UCSD-AML1 (cell line): ENCODE data around the gene TET2.
"Not testable (repeated sequence)": the region's sequence is repeated elsewhere in the genome, so short reads cannot be mapped to it uniquely, and the experiment has no call there.

Experiments
- DNase-seq: peaks from one replicate; lab custom pipeline; 2025; ENCODE audit not compliant: unreplicated experiment; lab: John Stamatoyannopoulos, UW

The TET2 gene

DNA sequence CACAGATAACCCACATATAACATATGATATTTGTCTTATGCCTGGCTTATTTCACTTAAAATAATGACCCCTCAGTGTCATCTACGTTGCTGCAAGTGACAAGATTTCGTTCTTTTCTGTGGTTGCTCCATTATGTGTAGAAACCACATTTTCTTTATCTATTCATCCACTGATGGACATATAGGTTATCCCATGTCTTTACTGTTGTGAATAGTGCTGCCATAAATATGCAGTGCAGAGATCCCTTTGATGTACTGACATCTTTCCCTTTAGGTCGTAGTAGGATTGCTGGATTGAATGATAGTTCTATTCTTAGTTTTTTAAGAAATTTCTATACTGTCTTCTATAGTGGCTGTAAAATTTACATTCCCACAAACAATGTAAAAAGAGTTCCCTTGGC, 135.8 kb downstream of the TET2 start:
- no peak for DNase-seq

DNA sequence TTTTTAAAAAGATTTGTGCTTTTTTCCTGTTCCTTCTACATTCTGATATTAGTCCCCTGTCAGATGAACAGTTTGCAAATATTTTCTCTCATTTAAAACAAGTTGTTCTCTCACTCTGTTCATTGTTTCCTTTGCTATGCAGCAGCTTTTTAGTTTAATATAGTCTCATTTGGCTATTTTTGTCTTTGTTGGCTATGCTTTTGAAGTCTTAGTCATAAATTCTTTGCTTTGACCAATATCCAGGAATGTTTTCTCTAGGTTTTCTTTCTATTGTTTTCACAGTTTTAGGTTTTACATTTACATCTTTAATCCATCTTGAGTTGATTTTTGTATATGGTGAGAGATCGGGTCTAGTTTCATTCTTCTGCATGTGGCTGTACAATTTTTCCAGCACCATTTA, 136.8 kb downstream of the TET2 start:
- DNase-seq: no peak

DNA sequence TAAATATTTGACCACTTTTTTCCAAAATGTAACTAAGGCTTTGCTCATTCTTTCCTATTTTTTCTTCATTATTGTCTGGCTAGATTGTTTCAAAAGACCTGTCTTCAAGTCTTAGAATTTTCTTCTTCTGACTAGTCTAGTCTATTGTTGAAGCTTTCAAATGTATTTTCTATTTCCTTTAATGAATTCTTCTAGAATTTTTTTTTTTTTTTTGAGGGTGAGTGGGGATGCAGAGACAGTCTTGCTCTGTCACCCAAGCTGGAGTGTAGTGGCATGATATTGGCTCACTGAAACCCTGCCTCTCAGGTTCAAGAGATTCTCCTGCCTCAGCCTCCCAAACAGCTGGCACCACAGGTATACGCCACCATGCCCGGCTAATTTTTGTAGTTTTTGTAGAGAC, 141.4 kb downstream of the TET2 start:
- DNase-seq: no peak

DNA sequence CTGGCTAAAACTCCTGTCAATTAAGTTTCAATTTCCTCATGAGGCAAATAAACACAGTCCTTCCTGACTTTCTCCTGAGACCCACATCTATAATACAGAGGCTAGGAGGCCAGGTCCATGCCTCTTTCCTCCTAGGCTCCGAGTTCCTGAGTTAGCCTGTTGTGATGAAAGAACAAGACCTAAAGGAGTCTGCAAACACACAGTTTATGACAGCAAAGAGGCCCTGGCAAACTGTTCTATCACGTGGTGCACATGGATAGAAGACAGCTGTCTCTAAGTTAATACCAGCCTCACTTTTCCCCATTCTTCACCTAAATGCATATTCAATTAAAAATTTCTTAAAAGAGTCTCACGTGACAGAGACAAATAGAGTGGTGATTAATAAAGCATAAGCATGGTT, 145.2 kb downstream of the TET2 start:
- no peak for DNase-seq

GRCh38 chr4:105293360-105293759, 146.7 kb downstream of the TET2 start:
- DNase-seq: no peak

- no peak for DNase-seq
Observed at GRCh38 chr4:105296672-105297071, 150.0 kb downstream of the TET2 start.

GRCh38 chr4:105299027-105299426, 152.4 kb downstream of the TET2 start:
- not testable (repeated sequence) for DNase-seq

- no peak for DNase-seq
Observed at GRCh38 chr4:105304085-105304484, 157.4 kb downstream of the TET2 start.

DNA sequence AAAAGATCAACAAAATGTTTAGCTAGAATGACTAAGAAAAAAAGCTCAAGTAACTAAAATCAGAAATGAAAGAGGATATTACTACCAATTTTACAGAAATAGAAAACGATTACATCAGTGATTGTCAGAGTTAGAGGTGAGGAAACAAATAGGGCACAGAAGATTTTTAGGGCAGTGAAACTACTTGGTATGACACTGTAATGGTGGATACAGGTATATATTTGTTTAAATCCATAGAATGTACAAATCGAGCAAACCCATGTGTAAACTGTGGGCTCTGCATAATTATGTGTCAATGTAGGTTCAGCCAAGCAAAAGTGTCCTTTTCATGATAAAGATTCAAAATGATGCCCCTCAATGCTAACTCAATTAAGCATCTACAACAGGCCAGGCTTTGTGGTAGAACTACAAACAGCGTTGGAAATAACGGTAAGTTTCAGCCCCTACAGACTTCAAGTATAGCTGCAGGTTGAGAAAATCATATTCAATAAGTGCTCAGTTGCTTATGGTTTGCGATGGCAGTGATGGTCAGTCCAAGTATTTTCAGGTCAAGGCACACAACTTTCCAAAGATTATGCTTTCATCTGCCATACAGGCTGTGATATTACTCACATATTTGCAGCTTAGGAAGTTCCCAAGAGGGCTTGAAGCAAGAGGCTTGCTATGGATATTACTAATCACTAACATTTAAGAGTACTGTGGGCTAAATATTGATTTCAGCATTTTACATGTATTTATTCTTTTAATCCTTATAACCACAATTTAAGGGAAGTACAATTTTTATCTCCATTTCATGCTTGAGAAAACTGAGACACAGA, 158.6 kb downstream of the TET2 start:
- DNase-seq: no peak

- DNase-seq: no peak
Observed at GRCh38 chr4:105306158-105306781, 159.6 kb downstream of the TET2 start.

DNA sequence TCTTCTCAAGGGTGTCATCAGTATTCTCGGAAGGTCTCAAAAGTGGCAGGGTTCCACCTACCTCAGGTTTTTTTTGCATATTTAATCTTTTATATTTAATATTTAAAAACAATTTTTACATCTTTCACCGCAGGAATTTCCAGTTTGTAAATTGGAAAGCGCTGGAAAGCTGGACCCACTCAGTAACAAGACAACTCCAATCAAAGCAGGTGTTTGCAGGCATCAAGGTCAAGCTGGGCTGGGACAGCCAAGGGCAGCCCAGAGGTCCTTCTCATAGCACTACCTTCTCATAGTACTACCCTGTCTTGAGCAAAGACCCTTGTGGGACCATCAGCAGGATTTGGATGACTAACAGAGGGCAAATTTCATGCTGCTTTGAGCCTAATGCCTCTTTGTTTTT, 160.1 kb downstream of the TET2 start:
- no peak for DNase-seq

DNA sequence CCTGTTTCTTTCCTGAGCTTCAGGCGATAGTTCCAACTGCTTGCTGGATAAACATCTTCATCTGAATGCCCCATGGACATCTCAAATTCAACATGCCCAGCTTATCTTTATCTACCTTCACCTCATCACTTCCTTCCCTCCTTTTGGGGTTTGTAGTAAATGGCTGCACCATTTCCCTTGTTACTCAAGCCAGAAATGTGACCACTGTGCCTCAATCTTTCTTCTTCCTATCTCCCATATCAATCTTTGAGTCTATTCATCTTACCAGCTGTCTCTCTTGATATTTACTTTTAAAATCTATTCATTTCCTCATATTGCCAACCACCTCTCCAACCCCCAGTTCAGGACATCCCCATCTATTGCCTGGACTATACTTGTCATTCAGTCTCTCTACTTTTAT, 171.8 kb downstream of the TET2 start:
- no peak for DNase-seq

DNA sequence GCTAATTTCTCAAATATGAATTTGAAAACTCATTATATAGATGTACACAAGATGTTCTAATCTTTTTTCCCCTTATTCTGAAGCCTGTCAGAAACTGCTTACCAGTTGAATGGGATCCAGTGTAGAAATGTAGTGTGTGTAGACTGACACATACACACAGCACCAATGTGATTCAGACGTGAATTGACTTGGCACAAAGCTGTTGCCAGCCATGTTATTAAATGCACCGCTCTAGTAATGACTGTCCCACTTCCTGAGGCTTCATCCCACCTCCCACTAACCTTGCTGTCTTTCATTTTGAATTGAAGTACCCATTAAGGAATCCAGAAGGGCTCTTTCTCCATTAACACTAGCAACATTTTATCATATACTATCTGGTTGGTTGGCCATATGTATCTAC, 180.5 kb downstream of the TET2 start:
- DNase-seq: no peak

- no peak for DNase-seq
Observed at GRCh38 chr4:105327956-105328355, 181.3 kb downstream of the TET2 start.

DNA sequence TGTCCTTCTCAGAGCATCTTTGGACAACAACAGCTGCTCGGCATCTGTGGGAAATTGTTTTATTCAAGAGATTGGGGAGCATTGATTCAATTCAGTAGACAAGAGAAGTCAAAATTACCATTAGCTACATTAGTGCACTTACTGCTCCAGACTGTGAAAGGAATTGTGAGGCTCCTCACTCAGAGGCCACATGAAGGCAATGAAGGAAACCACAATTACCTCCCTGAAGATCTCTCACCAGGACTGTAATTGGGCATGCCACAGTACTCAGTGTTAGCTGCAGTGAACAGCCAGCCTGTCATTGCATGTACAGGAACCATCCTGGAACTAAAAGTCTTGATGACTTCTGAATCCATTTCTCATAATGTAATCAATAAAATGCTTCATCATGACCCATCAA, 182.4 kb downstream of the TET2 start:
- peak; percentile 9 for DNase-seq
